Stimulated activated CD8-positive, alpha-beta memory T cell treated with anti-CD3 and anti-CD28 coated beads, Interleukin-2, amount 100 ng/mL, for 1 hour (primary cell): ENCODE results near the gene APOL3.
A peak's percentile ranks its signal among the peaks of the same experiment; 100 is the strongest.
"Not testable (repeated sequence)": the region's sequence is repeated elsewhere in the genome, so short reads cannot be mapped to it uniquely, and the experiment has no call there.

Experiments
- DNase-seq, 2 donors: peaks; one replicate each; pipeline ENCODE4 v3.0.0-alpha.2; 2020; ENCODE audit warnings: low read depth in 2 of 2

Gene APOL3

GRCh38 chr22:36160499-36160942 is at the start of gene APOL3:
Gene APOL3 (minus strand): TSS chr22:36160755. CDS start chr22:36149055, 11,700 bp downstream.
- no peak for DNase-seq

- DNase-seq = no peak
Observed at GRCh38 chr22:36210224-36210623, 49.7 kb upstream of the APOL3 start.

- not testable (repeated sequence) for DNase-seq
Observed at GRCh38 chr22:36209488-36209908, 48.9 kb upstream of the APOL3 start.

GRCh38 chr22:36208914-36209313 is 48.4 kb upstream of the APOL3 start:
- no peak for DNase-seq

DNA sequence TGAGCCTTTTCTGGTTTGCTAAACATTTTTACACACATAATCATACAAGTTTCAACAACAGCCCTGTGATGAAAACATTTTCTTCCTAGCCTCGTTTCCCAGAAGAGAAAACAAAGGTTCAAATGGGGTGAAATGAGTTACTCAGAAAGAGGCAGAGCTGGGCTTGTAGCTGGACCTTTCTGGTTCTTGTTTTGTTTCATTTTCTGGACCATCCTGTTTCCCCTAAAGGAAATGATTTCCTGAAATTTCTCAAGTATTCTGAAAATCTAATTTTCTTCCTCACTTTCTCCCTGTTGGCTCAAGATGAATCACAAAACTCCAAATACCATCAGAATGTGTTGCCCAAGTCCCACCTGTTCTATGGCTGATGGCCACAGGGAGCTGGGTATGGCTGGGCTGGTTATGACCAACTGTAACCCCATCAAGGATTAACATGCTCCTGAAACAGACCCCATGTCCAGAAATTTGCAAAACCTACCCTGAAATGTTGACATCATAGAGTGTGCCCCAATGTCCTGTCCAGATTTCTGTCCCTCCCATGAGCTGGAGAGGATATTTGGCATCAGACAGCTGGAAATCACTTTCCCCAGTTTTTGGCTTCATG is 47.7 kb upstream of the APOL3 start:
- no peak for DNase-seq

DNA sequence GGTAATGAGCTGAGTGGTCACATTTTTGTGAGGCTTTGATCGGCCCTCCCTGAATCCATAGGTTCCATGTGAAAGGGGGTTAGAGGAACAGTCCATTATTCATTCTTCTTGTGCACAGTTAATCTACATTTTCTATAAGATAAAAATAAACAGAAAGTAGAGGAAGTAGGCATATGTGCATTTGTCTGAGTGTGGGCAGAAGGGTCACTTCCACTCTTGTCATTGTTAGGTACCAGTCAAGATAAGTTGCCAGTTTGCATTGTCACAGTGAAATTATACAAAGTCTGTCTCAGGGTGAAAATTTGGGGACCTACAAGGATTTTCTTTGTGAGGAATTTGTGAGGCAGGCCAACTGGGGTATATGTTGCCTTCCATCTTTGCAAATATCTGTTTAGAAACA is 45.7 kb upstream of the APOL3 start:
- no peak for DNase-seq

DNA sequence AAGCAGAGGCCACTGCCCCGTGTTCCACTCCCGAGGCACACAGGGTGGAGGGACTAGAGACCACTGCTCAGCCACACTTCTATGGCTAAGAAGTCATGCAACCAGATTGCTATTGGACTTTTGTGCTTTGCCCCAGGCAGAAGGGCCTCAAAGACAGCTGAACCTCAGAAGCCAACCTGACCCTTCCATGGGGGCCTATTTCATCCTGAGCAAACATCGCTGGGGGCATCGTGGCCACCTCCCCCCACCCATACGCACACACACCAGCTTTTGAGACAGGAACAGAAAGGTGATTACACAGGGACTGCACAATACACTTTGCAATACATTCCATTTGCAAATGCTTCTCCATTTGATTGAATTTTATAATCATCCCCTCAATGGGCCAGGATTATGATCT is 45.0 kb upstream of the APOL3 start:
- DNase-seq = not testable (repeated sequence)

- no peak for DNase-seq
Observed at GRCh38 chr22:36204632-36205015, 44.1 kb upstream of the APOL3 start.

DNA sequence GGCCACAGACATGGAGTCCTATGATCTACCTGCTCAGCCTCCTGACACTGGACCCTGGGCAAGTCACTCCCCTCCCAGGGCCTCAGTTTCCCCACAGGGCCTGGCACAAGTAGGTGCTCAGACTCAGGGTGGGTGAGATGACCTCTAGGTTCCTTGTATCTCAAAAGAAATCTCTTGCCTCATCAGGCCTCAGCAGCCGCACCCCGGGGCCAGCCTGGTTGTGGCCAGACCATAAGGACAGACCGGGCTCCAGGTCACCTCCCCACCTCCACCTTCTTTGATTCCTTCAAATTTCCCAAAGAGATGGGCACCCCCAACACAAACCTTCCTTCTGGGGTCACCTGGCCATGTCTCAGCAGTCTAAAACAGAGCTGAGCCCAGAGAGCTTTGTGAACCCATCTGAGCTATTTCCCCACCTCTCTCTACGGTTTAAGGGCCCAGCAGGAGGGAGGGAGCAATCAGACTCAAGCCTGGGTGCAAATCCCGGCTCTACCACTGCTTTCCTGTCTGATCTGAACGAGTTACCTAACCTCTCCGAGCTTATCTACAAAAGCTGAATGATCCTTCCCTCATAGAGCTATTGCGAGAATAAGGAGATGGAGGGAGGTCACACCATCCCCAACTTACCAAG is 43.6 kb upstream of the APOL3 start:
- no peak for DNase-seq

DNA sequence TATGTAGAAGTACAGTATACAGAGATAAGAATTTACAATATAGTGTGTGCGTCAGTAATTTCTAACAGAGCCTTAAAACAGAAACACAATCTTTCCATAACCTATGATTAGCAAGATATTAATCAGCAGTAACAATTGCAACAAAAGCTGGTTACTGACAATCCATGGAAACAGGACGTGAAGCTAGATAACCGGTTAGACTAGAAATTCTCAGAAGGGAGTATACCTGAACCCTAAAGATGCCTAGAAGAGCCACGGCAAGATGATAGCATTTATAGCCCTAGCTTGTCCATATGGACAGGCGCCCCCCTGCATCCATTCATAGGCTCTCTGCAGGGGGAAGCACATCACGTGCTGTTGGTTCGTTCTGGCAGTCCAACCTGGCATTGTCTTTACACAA is 42.9 kb upstream of the APOL3 start:
- DNase-seq = not testable (repeated sequence)

DNA sequence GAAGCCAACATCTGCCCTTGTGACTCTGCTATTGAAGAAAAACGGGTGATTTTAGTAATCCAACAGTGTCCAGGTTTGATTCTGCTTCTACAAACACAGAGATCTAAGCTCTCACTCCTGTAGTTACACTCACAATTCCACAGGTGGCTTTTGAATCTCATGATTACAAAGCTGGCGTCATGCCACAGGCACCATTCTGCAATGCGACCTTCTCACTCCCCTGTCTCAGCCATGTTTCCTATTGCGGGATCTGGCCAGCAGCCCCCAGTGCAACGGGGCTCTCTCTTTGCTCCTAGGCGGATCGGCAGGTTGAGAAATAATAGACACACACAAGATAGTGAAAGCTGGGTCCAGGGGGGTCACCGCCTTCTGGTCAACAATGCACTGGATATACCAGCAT is 42.4 kb upstream of the APOL3 start:
- not testable (repeated sequence) for DNase-seq

GRCh38 chr22:36201630-36202319 is 41.2 kb upstream of the APOL3 start, which contains the start of gene APOL4:
Gene APOL4 (minus strand): TSS chr22:36201809. CDS start chr22:36201734, 75 bp downstream.
- DNase-seq = no peak

DNA sequence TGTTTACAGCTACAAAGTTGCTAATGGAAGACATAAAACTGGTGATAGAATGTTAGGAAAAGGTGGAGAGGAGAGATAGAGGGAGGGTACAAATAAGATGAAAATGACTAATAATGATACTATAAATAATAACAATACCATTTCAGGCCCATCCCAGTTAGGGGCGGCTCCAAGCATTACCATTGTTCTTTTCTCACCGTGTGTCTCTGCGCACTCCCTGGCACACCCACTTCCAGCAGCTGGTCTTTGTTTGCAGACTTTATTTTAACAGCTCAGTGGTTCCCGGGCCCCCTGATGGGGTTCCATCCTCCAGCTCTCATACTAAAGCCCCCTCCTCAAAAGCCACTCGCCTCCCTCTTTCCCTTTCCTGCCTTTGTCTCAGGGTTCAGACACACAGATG is 40.5 kb upstream of the APOL3 start:
- not testable (repeated sequence) for DNase-seq

GRCh38 chr22:36199001-36199551 is 38.5 kb upstream of the APOL3 start:
- no peak for DNase-seq

DNA sequence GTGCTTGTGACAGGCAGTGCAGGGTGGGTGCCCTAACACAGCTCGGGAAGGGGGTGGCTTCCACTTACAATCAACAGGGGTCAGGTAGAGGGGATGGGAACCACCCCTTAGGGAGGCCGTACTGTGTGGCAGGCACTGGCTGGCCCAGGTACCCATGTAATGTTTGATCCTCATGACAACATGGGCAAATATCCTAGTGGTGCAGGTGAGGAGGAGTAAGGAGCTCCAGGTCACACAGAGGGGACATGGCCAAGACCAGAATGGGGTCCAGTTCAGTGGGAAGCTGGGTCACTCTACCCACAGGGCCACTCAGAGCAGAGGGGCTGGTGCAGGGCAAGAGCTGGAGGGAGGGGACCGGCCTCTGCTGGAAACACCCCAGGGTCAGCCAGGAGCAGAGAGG is 38.0 kb upstream of the APOL3 start:
- DNase-seq = no peak

GRCh38 chr22:36197514-36198146 is 37.1 kb upstream of the APOL3 start:
- no peak for DNase-seq

DNA sequence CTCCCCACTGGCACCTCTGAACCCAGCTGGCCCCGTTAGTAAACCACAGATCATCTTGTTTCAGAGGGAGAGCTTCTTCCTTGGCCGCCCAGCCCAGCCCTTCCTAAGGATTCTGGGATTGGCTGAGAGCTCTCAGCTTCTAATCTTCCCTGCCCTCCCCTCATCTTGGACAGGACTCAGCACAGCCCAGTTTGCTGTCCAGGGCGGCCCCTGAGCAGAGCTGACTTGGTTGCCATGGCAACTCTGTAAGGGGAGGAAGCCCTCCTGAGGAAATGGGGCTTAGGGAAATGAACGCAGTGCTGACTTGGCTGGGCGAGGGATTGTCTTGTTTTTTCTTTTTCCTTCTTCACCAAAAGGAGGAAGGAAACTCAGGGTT is 36.5 kb upstream of the APOL3 start:
- DNase-seq = no peak

DNA sequence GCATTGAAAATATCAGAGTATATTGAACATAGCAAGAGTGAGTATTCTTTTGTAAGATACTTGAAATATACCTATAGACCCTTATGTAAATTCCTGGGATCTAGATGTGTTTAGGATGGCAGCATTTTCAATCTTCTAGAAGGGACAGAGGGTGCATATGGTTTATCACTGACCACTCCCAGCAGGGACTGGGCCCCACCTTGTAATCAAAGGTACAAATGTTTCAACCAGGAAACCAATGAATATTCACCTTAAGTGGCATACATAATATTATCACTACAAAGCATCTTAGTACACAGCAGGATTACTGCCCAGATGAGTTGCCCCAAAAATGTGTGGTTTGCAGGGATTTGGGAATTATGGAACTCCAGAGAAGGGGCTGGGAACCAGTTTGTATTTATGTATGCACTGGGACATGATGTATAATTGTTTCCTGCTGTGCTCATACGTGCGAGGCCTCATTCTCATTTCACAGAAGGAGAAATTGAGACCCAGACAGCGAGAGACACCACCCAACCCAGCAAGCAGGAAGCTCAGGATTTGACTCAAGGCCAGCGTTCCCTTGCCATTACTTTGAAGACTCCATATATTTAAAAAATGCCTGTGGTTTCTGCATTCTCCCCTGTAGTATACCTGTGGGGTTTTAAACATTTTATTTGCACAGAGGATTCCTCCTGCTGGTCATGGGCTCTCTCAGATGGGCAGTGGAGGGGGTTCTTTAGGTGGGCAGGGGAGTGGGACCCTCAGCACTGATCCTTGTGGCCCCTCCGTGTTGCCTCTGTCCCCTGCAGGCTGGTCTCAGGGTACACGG is 35.9 kb upstream of the APOL3 start:
- no peak for DNase-seq

DNA sequence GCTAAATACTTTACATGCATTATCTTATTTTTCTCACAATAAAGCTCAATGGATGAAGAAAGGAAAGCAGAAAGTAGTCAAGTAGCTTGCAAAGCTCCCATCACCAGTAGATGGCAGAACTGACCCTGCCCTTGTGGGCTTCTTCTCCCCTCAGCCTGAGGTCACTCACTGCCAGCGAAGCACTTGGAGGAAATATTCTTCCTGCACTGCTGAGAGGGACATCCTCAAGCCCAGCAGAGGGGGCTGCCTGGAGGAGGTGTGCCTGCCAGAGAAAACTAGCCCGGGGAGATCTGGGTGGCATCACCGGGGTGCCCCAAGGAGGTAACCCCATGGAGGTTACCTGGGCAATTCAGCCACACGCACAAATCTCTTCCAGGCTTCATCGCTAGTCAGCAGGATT is 34.4 kb upstream of the APOL3 start:
- DNase-seq = peak in 1 of 2 donors; percentile 16

DNA sequence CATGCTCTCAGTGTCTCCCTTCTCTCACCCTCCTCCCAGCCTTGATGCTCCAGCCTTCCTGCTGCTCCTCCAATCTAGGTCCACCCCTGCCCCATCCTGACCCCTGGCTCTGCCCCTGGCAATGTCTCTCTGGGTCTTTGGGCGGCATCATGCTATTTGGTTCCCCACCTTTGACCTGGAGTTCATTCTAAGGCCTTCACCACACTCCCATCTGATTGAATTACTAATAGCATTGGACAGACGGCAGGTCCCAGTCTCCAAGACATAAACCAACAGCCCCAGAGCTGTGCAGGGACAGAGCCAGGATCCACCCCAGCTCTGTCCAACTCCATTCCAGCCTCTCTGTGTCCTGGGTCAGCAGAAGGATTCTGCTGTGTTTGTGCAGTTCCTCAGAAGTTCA is 33.8 kb upstream of the APOL3 start:
- no peak for DNase-seq

GRCh38 chr22:36193577-36193976 is 33.0 kb upstream of the APOL3 start:
- no peak for DNase-seq
